Peyer's patch (tissue), 4 donors: Measurements from ENCODE around the gene SLC25A6. TPM values are rescaled to one million over a fixed set of nuclear protein-coding genes. Genes with fewer than 3 reads are reported as not detected.
"Not testable (repeated sequence)": the region's sequence is repeated elsewhere in the genome, so short reads cannot be mapped to it uniquely, and the experiment has no call there.

Experiments
- DNase-seq, 3 donors: peaks; one replicate each; pipeline ENCODE4 v3.0.0-alpha.2; 2017 to 2019
- H3K27ac ChIP-seq, 4 donors: fragments of 200-600 bp; sonication (generic); one replicate each; pipeline ENCODE4 v1.5.1; 2016 to 2019
- H3K27me3 ChIP-seq, 2 donors: fragments of 200-600 bp; sonication (generic); one replicate each; pipeline ENCODE4 v1.5.1; 2019
- H3K36me3 ChIP-seq, 3 donors: fragments of 200-600 bp; sonication (generic); one replicate each; pipeline ENCODE4 v1.5.1; 2016 to 2019
- H3K4me1 ChIP-seq, 4 donors: fragments of 200-600 bp; sonication (generic); one replicate each; pipeline ENCODE4 v1.5.1; 2016 to 2019
- H3K4me3 ChIP-seq, 4 donors: fragments of 200-600 bp; sonication (generic); 1 replicate in 3 of 4; 2 replicates in 1 of 4; pipeline ENCODE4 v1.5.1; 2016 to 2019; ENCODE audit warnings: mild to moderate bottlenecking in 1 of 4
- H3K9me3 ChIP-seq, 4 donors: fragments of 200-600 bp; sonication (generic); one replicate each; pipeline ENCODE4 v1.5.1; 2016 to 2019; ENCODE audit warnings: mild to moderate bottlenecking in 1 of 4
- CTCF ChIP-seq, 6 experiments: fragments of 450-650 bp in 4 of 6; fragments of 200-600 bp in 2 of 6; sonication (generic) in 1 of 6; IDR thresholded peaks; one replicate each; pipeline ENCODE4 v1.5.1; 2017 to 2019; ENCODE audit warnings: antibody characterized with exemption in 6 of 6, mild to moderate bottlenecking in 3 of 6, moderate library complexity in 1 of 6
- POLR2A ChIP-seq, 2 donors: fragments of 450-650 bp; IDR thresholded peaks; one replicate each; pipeline ENCODE4 v1.5.1; 2017; ENCODE audit warnings: antibody characterized with exemption in 2 of 2, mild to moderate bottlenecking in 2 of 2, moderate library complexity in 2 of 2
- total RNA-seq, 4 donors: library from RNA; depleted of rRNA; stranded (reverse); fragments of >200 nt; gene quantifications; one replicate each; pipeline ENCODE4 v1.1.0, GENCODE V29; 2016

The SLC25A6 gene
- total RNA-seq, 4 donors from 2014 or later = 201 to 361 (median 314) TPM

- H3K27me3 ChIP-seq = no peaks in the 10 kb centered on the region
- H3K9me3 ChIP-seq = no peaks in the 10 kb centered on the region
- DNase-seq = peak; percentile 17 to 48 (median 43)
- H3K4me1 ChIP-seq = peaks cover under 1 to 39% (median 3%) of the 10 kb centered on the region in 4 donors
- H3K27ac ChIP-seq = no peak overlapping the region
- no peak overlapping the region for H3K4me3 ChIP-seq
- H3K36me3 ChIP-seq = peaks cover 0 to 65% (median 4%) of the 10 kb centered on the region in 3 donors
- TF ChIP-seq CTCF (IDR thresholded peaks at IDR 0.05) = no peak
- no peak for TF ChIP-seq POLR2A (IDR thresholded peaks at IDR 0.05)
Observed at GRCh38 chrX:1385253-1386223, 6.4 kb downstream of the SLC25A6 start.

- Histone ChIP-seq H3K4me1 (peaks cover 0 to 32% (median 0%) of the 10 kb centered on the region in 4 donors), H3K27ac (no peak overlapping the region), H3K9me3 (no peaks in the 10 kb centered on the region), H3K4me3 (no peak overlapping the region), H3K27me3 (no peaks in the 10 kb centered on the region), H3K36me3 (peaks cover 0 to 59% (median 4%) of the 10 kb centered on the region in 3 donors)
- peak in 2 of 3 donors; percentile 15 to 43 for DNase-seq
- no peak for TF ChIP-seq POLR2A (IDR thresholded peaks at IDR 0.05)
- no peak for TF ChIP-seq CTCF (IDR thresholded peaks at IDR 0.05)
Observed at GRCh38 chrX:1384658-1385252, 7.2 kb downstream of the SLC25A6 start.

DNA sequence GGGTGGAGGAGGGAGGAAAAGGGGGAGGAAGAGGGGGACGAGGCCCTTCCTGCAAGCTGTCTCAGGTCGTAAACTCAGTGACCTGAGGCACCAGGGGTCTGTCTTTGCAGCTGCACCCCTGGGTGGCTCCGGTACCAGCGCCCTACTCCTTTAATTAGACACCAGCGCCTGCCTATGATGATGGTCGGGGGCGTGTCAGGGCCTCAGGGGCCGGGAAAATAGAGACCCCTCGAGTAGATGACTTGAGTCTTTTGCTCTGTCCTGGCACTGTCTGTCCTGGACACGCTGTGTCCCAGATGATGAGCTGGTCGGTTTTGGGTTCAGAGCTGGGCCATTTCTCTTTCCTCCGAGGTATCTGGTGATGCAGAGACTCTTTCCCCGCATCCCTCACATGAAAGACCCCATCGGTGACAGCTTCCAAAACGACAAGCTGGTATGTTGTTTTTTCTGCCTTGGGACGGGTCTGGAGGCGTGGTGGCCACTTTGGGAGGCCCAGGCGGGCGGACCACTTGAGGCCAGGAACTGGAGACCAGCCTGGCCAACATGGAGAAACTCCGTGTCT is 11.2 kb downstream of the SLC25A6 start:
- H3K36me3 ChIP-seq = peaks cover 0 to 19% (median 0%) of the 10 kb centered on the region in 3 donors
- DNase-seq = peak in 2 of 3 donors; percentile 13 to 48
- no peak overlapping the region for H3K4me3 ChIP-seq
- TF ChIP-seq POLR2A (IDR thresholded peaks at IDR 0.05) (no peak), CTCF (IDR thresholded peaks at IDR 0.05) (no peak)
- peaks cover 0 to 17% (median 0%) of the 10 kb centered on the region in 4 donors for H3K4me1 ChIP-seq
- H3K9me3 ChIP-seq = no peaks in the 10 kb centered on the region
- no peaks in the 10 kb centered on the region for H3K27me3 ChIP-seq
- H3K27ac ChIP-seq = peak overlapping the region in 1 of 4 donors; percentile 56

DNA sequence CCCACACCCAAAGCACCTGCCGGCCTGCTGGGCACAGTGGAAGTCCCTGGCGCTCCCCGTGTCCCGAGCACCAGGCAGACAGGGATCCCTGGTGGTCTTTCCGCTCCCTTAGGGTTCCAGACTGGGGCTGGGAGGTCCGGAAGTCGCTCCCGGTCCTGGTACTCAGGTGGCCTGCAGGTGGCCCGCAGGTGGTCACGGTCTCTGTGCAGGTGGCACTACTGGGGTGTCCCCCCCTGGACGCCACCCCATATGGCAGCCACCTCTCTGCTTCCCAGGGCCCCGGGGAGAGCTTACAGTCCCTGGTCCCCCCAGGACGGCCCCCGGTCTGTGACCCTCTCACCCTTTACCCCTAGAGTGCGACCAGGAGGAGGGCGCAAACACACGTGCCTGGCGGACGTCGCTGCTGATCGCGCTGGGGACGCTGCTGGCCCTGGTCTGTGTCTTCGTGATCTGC is 13.6 kb downstream of the SLC25A6 start:
- no peaks in the 10 kb centered on the region for H3K27me3 ChIP-seq
- no peak overlapping the region for H3K4me3 ChIP-seq
- TF ChIP-seq POLR2A (IDR thresholded peaks at IDR 0.05) (no peak), CTCF (IDR thresholded peaks at IDR 0.05) (no peak)
- DNase-seq = peak in 1 of 3 donors; percentile 45
- H3K27ac ChIP-seq = no peak overlapping the region
- H3K9me3 ChIP-seq = no peaks in the 10 kb centered on the region
- H3K4me1 ChIP-seq = peaks cover 0 to 17% (median 0%) of the 10 kb centered on the region in 4 donors
- no peaks in the 10 kb centered on the region for H3K36me3 ChIP-seq

DNA sequence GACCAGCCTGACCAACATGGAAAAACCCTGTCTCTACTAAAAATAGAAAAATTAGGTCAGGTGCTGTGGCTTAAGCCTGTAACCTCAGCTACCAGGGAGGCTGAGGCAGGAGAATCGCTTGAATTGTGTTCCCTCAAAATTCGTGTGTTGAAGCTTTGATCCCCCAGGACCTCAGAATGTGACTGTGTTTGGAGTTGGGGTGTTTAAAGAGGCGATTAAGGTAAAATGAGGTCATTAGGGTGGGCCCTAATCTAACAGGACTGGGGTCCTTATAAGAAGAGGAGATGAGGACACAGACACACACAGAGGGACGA is 23.6 kb downstream of the SLC25A6 start:
- Histone ChIP-seq H3K36me3 (peaks cover 0 to 10% (median 0%) of the 10 kb centered on the region in 3 donors), H3K27me3 (no peaks in the 10 kb centered on the region), H3K4me3 (no peak overlapping the region), H3K9me3 (no peaks in the 10 kb centered on the region), H3K27ac (no peak overlapping the region), H3K4me1 (no peaks in the 10 kb centered on the region)
- DNase-seq = no peak
- no peak for TF ChIP-seq POLR2A (IDR thresholded peaks at IDR 0.05)
- TF ChIP-seq CTCF (IDR thresholded peaks at IDR 0.05) = no peak

DNA sequence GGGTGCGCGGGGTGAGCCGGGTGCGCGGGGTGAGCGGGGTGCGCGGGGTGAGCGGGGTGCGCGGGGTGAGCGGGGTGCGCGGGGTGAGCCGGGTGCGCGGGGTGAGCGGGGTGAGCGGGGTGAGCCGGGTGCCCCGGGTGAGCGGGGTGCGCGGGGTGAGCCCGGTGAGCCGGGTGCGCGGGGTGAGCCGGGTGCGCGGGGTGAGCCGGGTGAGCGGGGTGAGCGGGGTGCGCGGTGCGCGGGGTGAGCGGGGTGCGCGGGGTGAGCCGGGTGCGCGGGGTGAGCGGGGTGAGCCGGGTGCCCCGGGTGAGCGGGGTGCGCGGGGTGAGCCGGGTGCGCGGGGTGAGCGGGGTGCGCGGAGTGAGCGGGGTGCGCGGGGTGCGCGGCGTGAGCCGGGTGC is 25.6 kb downstream of the SLC25A6 start:
- not testable (repeated sequence) for H3K4me3 ChIP-seq, H3K9me3 ChIP-seq, DNase-seq, H3K27ac ChIP-seq, H3K4me1 ChIP-seq, H3K27me3 ChIP-seq
- peaks cover 0 to 11% (median 0%) of the 10 kb centered on the region in 3 donors for H3K36me3 ChIP-seq
